Stimulated activated CD8-positive, alpha-beta memory T cell treated with anti-CD3 and anti-CD28 coated beads, Interleukin-2, amount 100 ng/mL, for 1 hour (primary cell): Measurements from ENCODE around the gene UBE3D.

ENCODE experiments used
- DNase-seq, 2 donors: peaks; one replicate each; pipeline ENCODE4 v3.0.0-alpha.2; 2020; ENCODE audit warnings: low read depth in 2 of 2

Gene UBE3D, protein sequence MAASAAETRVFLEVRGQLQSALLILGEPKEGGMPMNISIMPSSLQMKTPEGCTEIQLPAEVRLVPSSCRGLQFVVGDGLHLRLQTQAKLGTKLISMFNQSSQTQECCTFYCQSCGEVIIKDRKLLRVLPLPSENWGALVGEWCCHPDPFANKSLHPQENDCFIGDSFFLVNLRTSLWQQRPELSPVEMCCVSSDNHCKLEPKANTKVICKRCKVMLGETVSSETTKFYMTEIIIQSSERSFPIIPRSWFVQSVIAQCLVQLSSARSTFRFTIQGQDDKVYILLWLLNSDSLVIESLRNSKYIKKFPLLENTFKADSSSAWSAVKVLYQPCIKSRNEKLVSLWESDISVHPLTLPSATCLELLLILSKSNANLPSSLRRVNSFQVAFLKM

GRCh38 chr6:83065511-83066192 lies at the start of gene UBE3D:
UBE3D (minus strand) TSS chr6:83065841; CDS start chr6:83065718, 123 bp downstream.
- DNase-seq: peak; percentile 84 to 89

DNA sequence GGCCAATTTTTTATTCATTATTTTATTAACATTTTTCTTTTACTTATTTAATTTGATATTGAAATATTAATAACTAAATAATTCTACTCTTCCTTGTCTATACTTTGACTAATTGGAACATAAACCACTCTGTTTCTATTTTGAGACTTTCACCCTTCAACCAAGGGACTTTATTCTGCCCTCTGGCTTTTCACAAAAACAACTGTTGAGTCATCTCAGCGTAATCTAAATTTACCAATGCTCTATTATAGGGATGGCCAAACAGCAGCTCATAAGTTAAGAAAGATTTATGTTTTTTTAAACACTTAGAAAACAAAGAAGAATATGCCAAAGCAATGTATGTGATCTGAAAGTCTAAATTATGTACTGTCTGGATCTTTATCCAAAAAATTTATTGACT lies 48.5 kb upstream of the UBE3D start:
- DNase-seq: no peak

GRCh38 chr6:83113258-83113657 lies 47.6 kb upstream of the UBE3D start:
- DNase-seq: no peak

GRCh38 chr6:83108378-83108777 lies 42.7 kb upstream of the UBE3D start:
- DNase-seq: no peak

GRCh38 chr6:83098589-83098988 lies 32.9 kb upstream of the UBE3D start:
- DNase-seq: no peak

DNA sequence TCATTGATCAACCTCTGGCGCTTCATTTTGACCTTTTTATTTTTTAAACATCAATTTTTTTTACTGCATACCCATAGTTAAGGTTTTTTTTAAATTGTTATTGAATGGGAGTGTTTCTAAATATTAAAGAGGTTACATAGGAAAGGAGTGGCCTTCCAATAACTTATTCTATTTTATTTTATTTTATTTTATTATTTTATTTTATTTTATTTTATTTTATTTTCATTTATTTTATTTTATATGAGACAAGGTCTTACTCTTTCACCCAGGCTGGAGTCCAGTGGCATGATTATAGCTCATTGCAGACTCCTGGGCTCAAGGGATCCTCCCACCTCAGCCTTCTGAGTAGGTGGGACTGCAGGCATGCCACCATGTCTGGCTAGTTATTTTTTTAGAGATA lies 32.0 kb upstream of the UBE3D start:
- no peak for DNase-seq

DNA sequence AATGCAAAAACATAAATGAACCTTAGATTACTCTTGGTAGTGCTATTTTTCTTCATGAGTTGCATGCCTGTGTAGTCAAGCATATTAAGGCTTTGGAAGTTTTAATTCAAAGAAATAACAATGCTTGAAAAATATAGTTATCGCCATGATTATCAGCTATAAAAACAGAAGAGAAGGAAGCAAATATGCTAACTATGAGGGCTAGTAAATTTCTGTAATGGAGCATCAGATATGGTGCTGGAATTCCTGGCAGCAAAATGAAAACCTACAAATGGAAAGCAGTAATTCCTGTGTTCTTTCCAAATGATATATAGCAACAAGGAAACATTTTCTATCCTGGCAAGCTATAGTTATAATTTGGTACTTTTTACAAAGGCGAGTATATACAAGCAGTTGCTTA lies 31.6 kb upstream of the UBE3D start:
- no peak for DNase-seq

DNA sequence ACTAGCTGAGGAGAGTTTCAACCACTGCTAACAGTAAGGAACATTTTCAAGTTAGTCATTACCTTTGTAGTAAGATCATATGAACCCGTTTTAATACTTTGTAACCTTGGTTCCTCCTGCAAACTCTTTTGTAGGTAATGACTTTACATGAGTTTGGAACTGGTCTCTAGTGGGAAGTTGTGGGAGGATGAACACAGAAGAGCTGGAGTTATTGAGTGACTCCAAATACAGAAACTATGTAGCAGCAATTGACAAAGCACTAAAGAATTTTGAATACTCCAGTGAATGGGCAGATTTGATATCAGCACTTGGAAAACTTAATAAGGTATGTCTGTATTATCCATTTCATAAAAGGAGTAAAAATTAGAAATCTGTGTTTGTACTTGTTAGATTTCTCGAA lies 31.1 kb upstream of the UBE3D start:
- no peak for DNase-seq

- DNase-seq: no peak
Observed at GRCh38 chr6:83092756-83093399, 27.2 kb upstream of the UBE3D start.

DNA sequence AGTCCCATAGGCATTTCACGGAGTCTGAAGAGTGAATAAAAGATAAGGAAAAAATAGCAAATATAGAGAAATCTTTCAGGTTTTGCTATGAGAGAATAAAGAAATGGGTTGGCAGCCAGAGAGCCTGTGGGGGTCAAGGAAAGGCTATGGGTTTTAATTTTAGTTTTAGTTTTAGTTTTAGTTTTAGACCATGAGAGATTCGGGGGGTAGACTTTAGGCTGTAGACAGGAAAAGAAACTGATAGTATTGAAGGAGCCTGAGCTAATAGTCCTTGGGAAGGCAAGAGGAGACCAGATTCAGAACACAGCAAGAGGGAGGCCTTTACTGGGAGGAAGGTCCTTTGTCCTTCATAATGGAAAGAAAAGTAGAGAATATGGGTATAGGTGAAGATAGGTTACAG lies 21.1 kb upstream of the UBE3D start:
- DNase-seq: no peak

DNA sequence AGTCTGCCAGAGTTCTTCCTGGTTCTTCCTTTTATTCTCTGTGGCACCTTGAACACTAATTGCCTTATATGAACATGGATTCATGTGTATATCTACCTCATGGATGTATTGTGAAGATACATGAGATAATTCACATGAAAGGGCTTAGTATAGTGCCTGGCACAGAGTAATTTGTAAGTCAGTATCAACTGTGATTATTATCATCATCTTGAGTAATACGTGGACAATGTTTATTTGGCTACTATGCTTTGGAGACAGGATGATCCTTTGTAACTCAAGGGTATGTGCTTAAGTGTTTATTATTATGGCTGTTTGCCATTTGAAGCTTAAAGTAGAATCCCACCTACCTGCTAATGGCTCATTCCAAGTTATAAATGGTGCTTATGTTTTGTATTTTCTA lies 17.8 kb upstream of the UBE3D start:
- no peak for DNase-seq

GRCh38 chr6:83073615-83074014 lies 8.0 kb upstream of the UBE3D start:
- DNase-seq: no peak

DNA sequence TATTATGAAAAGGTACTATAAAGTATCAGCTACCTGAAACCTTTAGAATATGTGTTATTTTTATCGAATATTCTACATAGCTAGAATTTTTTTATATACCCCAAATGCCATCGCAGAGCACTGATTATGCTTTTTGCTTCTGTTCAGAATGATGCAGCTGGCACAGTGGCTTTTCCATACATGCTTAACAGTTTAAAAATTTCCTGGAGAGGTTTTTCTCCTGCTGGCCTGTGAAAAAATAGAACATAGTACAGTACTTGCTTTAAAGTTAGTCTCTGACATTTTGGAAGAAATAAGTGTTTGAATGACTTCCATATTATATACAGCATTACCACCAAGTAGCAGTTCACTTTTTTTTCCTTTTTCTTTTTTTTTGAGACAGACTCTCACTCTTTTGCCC lies 7.1 kb upstream of the UBE3D start:
- no peak for DNase-seq

DNA sequence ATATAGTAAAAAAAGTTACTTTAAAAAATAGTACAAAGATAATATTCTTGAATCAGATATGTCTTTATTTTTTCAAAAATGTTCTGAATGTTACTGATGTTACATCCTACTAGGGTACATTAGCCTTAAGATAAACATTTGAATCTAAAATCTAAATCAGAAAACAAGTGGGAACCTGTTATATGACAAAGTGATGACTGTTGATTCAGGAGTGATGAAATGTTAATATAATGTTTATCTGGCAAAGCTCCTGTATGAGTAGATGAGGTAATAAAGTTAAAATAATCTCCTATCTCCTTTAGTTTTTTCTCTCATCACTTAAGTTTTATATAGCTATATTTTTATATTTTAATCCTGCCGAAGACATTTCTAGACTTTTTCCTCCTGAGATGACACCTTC lies 6.1 kb upstream of the UBE3D start:
- DNase-seq: no peak

DNA sequence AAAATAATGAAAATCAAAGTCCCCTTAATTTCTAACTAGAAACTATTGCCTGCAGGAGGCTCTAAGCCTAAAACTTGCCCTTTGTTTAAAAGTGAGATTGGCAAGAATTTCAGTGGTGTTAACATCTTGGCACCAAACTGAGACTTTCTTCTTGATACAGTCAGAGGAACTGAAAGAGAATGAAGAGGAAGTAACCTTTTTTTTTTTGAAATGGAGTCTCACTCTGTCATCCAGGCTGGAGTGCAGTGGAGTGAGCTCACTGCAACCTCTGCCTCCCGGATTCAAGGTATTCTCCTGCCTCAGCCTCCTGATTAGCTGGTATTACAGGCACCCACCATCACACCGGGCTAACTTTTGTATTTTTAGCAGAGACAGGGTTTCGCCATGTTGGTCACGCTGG lies 5.4 kb upstream of the UBE3D start:
- no peak for DNase-seq

- no peak for DNase-seq
Observed at GRCh38 chr6:83069633-83070032, 4.0 kb upstream of the UBE3D start.

GRCh38 chr6:83068616-83069015 lies 3.0 kb upstream of the UBE3D start:
- no peak for DNase-seq

DNA sequence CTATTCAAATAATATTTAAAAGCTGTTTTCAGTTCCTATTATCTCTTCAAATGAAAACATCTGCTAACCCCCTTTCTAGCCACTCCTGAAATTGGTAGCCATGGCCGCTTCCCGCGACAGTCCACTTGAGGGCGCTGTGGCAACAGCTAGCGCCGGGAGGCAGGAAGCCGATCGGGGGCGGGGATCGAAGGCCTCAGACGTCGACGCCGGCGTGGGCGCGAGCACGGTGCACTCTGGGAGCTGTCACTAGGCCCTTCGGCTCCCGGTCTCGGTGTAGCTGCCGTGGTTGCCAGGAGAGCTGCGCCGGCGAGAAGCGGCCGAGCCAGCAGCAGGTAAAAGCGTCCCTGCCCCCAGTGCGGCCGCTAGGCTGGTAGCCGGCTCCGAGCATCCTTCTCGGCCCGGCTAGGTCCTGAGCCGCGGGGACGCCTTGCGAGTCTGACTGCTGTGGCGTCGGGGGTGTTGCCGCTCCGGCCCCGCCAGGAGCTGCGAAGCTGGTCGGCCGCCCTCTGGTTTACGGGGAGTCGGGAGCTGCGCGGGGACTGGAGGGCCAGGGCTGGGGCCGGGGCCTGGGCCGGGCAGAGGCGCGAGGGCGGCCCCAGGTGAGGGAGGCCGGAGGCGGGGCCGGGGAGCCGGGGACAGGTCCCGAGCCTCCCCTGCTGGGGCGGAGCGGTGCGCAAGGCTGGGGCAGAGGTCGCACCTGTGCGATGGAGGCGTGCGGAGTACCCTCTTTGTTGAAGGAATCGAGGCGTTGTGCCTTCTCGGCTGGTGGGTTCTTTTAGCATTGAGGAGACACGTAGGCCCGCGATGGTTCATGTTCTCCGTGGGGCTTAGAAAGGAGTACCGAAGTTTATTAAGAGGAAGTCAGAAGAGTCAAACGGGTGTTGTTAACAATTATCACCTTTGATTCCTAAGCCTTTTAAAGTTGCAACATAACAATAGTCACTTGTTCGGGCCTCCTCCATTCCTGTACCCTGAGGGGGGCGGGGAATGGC lies 2.1 kb upstream of the UBE3D start, which contains the start of gene DOP1A:
DOP1A (plus strand) TSS at position 224 of the 992 bp plus-strand sequence. CDS start 29,307 bp downstream, outside the sequence.
- peak; percentile 93 to 94 for DNase-seq

- no peak for DNase-seq
Observed at GRCh38 chr6:83062225-83062624, 3.4 kb downstream of the UBE3D start.

GRCh38 chr6:83061190-83061589 lies 4.5 kb downstream of the UBE3D start:
- DNase-seq: no peak

DNA sequence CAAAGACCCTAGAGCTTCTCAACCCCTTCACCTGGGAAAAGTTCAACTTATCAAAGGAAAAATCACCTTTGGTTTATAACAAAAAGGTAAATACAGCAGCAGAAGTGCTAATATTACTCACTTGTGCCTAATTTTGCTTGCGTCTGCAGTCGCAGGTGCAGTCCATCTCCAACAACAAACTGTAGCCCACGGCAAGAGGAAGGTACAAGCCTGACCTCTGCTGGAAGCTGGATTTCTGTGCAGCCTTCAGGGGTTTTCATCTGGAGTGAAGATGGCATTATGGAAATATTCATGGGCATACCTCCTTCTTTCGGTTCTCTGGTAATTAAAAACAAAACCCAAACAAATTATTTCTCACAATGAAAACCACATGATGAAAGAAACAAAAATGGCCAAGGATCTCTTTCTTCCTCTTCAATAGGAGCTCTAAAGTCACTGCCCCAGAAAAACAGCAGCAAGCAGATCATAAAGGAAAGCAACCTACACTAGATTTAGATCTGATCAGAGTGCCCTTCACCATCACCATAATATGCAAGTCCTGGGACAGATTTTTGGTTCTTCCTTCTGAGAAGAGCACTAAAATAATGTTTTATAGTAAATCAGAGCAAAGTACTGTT lies 7.8 kb downstream of the UBE3D start:
- DNase-seq: no peak
